SIG-M5 treated with dmso at 0.1 percent for 504 hours (cell line): Measurements from ENCODE around the gene DUSP10.

Experiments used
- DNase-seq: peaks from one replicate; lab custom pipeline; 2025; ENCODE audit not compliant: unreplicated experiment; lab: John Stamatoyannopoulos, UW

DUSP10 gene

DNA sequence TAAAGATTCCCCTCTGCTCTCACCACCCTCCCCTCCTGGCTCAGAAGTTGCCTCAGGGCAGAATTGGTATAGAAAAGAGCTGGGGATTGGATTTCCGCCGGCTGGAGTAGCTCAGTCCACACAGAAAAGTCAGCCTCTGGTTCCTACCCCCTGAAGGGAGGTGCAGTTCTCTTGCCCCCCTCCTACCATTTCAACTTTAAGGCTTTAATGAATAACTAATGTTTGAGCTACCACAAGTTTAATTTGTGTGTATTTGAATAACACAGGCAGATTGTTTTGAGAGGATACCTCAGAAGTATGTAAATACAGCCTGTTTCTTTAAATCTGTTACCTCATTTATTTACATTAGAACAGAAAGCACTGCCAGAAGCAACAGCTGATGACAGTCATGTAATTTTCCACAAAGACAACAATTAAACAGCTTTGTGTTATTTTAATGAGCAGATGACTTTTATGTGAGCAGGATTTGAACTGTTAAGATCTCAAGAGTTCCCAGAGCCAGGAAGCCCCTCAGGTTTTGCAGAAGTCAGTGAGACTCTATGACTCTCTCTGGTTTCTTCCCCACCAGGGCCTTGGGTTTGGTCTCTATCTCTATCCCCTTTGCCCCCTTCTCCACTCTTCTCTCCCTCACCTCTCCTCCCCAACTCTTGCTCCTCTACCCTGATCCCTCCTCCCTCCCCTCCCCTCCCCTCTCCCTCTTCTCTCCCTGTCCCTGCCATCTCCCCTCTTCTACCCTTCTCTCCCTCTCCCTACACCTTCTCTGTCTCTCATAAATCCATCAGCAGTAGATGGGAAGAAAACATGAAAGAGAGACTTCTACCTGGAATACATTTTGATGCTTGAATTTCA lies 26.3 kb downstream of the DUSP10 start:
- peak; percentile 21 for DNase-seq

DNA sequence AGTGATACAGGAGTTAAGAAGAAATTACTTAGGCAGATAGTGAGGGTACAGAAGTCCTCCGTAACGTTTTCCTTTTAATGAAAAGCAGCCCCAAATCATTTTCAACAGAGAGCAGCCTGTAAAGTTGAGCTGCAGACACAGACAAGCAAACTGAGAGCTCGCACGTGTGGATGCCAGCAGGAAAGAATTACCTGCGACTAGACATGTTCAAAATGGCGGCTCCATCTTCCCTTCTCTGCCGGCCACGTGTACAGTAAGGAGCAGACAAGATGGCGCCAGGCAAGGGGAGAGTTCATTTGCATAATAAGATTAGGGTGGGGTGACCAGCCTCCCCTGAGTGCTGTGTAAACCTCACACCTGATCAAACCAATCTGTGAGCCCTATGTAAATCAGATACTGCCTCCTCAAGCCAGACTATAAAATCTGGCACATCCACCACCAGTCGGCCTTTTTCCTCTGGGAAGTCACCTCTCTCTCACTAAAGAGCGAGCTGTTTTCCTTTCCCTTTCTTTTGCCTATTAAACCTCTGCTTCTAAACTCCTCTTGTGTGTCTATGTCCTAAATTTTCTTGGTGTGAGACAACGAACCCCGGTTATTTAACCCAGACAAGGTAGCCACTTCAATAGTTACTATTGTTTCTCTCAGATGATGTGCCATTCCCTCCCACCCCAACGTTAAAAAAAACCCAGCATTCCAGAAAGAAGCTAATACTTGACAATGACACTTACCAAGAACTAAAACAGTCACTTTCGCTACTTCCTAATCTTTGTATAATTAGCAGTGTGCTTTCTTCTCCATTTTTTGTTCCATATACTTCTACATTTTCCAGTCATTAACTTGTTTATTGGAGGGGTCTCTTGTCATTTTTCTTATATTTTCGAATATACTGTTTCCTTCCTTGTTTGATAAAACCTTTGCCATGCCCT lies 27.4 kb downstream of the DUSP10 start:
- DNase-seq: peak; percentile 27

DNA sequence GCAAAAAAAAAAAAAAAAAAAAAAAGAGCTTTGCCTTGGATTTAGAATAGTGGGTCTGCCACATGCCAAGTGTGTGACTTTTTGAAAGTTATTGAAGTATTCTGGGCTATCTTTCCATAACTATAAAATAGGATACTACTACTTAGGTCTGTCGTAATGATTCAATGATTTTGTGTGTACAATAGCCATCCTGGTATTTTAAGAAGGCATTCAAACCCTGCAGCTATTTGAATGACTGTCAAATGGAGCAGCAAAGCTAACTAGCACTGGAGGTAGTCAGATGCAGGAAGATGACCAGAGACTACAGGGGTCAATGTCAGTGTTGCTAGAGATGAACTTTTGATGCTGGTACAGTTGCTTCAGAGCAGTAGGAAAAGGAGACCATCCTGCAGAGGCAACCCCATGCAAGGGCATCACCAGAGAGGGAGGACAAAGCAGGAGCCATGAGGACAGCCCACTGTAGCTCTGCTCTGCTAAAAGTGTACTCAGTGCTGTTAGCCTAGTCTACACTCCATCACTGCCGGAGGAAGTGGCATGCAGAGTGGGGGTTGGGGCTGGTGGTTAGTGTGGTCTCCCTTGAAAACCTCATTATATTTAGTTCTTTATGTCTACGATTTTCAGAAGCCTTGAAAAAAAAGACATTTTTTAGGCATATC lies 29.0 kb downstream of the DUSP10 start:
- DNase-seq: peak; percentile 79

DNA sequence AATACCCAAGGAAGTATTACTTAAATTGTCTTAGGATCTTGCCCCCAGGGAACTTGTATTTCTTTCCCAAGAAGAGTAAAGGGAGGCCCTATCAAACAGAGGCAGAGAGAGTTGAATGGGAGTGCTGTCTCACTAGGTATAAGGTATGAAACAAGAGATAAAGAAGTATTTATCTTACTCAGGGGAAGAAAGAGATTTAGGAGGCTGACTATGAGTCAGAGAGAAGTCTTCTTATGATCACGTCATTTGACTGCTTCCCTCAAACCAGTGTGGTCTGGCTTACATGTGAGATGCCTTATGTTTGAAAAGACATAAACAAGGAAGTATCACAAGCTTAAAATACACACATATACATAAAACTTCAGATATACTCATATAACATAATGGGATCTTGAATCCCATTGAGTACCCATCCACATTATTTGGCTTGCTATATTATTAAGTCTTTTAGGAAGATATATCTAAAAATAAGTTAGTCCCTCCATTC lies 29.6 kb downstream of the DUSP10 start:
- DNase-seq: peak; percentile 66

DNA sequence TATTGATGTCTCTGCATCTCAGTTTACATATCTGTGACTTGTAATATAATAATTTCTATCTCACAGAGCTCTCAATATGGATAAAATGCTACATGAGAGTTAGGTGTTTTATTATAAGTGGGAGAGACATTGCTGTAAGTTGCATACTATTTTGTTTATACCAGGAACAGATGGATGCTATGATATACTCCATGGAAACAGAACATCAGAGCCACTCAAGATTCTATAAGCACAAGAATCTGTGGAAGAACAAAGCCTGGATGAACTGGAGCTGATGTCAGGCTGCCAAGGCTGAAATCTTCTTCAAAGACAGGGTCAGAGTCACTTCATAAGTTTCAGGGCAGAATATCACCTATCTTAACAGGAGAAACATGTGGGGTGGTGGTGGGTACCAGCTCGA lies 30.2 kb downstream of the DUSP10 start:
- DNase-seq: no peak

DNA sequence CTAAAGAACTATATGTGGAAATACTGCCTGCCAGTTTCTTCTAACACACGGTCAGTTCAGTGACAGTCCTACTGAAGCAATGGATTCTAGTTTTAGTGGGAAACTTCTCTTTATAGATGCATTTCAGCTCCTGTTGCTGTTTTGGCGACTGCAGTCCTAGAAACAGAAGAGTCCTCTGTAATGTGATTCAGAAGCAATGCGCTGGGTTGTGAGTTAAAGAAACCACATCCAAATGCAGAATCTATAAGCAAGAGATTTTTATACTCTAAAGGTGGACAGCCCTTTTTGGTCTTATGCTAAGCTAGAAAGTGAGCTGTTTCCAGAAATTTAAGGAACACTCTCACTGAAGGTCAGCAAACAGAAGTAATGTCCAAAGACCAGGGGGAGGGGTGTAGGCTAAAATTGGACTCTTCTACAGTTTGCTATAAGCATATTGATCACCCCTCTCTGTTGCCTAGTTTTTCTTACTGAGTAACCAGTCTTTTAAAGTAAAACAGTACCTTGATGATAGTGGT lies 30.8 kb downstream of the DUSP10 start:
- DNase-seq: no peak

DNA sequence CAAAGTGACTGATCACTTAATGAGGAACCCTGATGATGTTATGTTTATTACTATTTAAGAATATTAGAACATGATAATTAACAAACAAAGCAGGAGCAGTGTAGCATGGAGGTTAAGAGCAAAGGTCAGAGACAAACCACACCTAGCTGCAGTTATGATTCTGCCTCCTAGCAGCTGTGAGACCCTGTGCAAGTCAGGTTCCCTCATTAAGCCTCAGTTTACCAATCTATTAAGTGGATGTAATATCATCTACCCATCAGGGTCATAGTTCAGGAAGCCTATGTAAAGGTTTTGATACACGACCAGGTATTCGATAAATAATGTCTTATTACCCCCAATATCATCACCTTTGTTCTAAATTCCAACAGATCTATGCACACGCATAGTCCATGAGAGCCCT lies 32.0 kb downstream of the DUSP10 start:
- DNase-seq: no peak

DNA sequence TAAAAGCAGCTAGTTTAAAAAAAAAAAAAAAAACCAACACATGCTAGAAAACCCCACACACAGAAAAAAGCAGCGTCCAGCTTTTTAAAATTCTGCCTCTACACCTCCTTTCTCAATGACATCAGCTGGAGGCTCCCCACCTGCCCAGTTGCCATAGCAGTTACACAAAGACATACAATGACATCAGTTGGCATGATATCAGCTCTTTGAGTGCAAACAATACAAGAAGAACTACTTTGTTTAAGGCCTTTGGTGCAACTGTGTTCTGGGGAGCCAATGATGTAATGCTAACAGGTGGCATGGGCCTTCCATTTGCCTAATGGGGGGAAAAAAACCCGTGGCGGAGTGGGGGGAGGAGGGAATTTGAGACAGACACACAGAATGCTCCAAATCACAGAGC lies 32.9 kb downstream of the DUSP10 start:
- DNase-seq: peak; percentile 59

DNA sequence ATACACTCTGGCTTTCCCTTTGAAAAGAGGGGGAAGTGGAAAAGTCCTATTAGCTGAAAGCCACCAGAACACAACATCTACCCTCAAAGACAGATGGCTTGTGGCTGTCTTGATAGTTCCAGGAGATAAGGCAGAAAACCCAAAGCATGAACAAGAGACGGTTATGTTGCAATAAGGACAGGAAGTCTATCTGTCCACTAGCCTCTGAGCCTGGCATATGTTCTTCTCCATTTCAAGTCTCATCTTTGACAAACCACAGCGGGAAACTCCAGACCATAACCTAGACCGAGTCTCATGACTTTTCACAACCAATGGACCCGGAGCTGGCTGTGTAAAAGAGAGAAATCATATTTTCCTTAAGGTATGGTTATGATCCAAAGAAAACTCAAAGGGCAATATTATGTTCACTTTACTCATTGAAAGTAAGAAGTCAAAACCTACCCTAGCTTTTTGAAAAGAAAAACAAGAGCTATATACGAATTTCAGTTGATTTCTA lies 33.8 kb downstream of the DUSP10 start:
- DNase-seq: peak; percentile 100

DNA sequence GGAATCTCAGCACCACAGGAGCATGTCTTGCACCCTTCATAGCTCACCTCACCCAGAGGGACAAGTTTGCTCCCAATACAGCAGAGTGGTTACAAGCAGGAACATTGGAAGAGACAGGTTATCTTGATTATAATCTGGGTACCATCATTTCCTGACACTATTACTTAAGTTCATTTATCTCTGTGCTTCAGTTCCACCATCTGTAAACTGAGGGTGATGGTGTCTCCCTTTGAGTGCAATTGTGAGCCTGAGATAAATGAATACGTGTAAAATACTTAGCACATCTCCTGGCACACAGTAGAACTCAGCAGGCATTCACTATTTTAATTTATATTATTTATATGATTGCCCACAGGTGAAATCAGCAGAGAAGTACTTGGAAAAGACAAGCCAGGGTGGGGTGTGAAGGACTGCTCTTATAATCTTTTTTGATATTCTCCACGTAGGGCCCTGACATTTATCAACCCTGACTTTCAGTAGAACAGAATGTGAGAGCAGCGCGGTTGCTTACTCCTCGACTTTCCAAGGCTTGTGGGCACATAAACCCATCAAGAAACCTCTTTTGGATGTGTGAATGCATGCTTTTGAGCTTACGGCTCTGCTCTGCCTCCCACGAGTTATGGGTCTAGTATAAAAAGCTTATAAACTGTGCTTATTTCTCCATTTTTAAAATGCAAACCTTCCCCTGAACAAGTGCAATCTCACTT lies 34.9 kb downstream of the DUSP10 start:
- no peak for DNase-seq

DNA sequence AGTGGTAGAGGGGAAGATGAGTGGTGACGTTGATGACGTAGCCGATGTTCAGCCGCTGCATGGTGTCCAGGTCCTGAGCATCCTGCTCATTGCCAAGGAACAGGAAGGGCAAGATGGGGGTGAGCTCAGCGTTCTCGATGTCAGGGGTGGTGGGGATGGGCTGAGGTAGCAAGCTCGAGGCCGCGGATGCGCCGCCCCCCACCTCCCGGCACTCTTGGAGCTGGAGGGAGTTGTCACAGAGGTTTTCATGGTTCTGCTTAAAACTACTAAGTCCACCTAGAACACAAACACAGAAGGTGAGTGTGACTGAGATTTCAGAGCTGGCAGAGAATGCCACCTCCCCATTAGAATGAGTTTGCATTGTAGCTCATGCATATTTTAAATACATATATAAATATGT lies 35.7 kb downstream of the DUSP10 start:
- DNase-seq: no peak

DNA sequence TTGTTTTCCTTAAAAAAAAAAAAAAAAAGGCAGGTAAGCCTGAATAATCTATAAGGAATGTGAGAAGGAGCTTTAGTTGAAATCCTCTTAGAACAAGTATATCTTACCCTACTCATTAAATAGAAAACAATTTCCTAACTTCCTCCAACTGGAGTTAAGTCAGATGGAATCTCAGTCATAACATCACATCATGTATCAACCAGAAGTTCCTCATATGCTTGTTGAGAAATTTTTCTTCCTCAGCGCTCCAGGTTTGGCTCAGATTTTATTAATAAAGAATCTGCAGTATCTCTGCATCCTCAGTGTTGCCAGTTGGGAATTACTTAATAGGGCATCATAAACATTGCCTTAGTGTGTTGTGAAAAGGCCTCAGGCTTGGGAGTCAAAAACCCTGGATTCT lies 37.6 kb downstream of the DUSP10 start:
- DNase-seq: peak; percentile 74

DNA sequence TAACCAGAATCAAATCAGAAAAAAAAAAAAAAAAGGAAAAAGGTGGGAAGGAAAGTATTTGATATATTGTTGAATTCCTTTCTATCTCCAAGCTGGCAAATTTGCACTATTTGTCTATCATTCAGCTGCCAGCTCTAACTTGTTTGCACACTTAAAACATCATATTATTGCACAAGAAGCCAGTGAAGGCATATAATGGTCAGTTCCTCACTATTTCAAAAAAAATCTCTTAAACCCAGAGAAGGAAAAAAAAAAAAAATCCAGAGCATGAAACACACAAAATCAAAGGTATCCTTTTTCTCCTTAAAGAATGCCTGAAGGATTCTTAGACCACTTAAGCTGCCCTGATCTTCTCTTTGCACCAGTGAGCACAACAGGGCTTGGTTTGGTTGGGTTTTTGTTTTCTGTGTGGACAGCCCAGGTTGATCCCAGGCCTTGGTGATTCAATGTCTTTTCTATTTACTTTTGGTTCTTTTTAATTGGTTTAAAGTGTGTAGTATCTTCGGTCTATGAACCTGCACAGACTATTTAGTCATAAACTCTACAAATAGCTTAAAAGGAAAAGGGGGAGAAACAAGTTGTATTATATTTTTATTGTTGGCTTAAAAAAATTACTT lies 40.2 kb downstream of the DUSP10 start:
- DNase-seq: no peak

DNA sequence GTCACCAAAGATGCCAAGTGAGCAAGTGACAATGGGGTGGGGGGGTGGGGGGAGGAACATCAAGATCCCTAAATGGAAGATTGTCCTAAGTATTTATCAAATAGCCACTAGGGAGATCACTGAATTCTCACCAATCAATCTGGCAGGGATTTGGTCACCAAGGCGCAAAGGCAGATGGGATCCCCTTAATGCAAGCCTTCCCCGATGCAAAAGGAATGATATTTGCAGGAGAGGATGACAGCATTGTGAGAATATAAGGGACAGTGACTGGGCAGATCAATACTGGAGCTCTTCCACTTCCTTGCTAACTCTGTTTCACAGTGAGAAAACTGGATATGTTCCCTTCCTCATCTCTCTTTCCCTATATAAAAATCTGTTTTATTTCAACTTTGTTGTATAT lies 40.9 kb downstream of the DUSP10 start:
- no peak for DNase-seq

DNA sequence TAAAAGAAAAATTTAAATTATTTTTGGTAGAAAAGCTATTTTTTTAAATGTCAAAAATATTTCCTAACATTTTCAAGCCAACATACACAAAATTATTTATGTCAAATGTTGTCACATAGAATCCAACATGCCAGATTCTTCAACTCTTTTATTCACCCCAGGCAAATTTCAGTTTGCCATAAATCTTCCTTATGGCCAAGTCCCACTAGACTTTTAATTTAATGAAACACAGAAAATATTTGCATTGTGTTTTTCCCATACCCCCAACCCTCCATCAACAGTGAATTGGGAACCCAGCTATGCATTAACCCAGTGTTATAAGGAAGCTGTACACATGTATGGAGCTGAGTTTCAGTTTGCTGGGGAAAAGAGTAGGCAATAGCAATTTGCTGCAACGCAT lies 41.4 kb downstream of the DUSP10 start:
- no peak for DNase-seq

DNA sequence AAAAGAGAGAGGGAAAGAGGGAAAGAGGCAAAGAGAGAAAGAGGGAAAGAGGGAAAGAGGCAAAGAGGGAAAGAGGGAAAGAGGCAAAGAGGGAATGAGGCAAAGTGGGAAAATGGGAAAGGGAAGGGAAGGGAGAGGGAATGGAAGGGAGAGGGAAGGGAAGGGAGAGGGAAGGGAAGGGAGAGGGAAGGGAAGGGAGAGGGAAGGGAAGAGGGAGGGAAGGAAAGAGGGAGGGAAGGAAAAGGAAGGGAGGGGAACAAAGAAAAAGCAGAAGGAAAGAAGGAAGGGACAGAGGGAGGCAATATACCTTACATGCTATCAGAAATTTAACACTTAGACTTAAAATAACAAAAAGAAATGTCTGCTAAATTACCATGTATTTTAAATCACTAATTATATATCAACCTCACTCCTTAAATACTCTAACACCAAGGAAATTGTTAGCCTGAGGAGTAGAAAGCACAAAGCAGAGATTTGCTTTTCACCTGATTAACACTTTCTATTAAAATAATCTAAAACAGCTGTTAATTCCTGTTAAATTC lies 41.8 kb downstream of the DUSP10 start:
- DNase-seq: no peak

DNA sequence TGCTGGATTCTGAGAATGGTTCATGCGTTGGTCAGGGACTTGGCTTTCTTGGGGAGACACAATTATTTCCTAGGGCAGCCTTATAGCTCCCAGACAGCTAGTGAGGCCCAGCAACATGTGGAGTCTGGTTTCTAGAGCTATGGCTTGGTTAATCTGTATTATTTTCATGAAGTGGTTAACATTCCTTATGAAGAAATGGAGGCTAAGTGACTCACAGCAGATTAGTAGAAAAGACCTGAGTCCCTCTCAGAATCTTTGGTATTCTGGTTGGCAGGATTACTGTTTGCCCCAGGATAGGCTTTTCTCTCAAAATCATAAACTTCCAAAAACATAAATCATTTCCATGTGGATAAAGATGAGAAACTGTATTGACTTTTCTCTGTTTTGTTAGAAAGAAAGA lies 42.3 kb downstream of the DUSP10 start:
- DNase-seq: no peak

DNA sequence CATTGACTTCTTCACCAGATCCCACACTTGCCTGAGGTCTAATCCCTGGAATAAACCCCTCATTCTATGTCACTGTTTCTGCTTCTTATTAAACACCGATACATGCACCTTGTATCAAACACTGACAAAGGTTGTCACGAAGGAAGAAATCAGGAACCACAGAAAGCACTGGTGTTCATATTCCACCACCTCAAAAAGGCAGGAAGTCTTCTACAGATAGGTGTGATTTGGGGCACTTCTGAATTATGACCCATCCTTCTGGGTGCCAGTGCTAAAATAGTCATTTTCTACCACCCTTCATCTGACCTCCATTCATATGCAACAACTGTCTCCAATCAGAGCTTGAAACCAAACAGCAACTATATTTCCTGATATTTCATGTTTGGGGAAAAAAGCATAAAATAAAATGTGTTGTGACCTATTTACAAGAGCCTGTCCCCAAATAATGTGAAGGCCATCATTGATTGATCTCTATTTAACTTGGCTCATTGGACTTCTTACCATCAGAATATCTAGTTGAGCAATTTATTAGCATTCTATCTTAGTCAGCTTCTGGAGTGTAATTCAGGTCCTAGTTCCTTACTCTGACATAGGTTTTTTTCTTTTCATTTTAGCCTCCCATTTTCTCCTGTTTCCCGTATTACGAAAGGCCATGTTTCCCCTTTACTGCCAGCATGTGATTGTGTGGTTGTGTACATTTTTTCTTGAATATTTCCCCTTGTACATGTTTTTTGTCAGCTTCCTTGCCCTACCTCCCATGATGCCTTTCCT lies 43.1 kb downstream of the DUSP10 start:
- DNase-seq: peak; percentile 91

DNA sequence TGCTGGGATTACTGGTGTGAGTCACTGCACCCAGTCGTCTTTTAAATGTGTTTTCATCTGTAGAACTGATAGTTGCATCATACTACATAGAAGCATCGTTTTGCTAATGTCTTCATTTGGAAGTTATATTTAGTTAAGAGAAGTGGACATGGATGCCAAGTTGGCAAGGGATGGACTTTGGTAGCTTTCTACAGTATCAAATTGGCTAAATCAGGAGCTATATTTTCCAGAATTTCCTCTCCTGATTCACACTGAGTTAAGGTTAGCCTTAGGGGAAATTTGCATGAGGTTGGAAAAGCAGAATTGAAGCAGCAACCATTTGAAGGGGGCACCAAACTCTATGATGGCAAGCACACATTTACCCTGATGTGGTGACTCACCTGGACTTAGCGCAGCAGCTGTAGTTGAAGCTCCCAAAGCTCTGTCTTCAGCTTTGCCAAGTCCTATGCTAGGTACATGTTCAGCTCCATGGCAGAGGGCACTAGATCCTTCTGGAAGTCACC lies 43.9 kb downstream of the DUSP10 start:
- DNase-seq: peak; percentile 62
